Coronary artery (tissue), 2 donors: Measurements from ENCODE around the gene NECTIN2.
"Not testable (repeated sequence)": the region's sequence is repeated elsewhere in the genome, so short reads cannot be mapped to it uniquely, and the experiment has no call there.

Experiments
- DNase-seq: peaks from one replicate; pipeline ENCODE4 v3.0.0-alpha.2; 2017; ENCODE audit warnings: low spot score
- H3K27ac ChIP-seq, 2 donors: fragments of 200-600 bp; sonication (generic); one replicate each; pipeline ENCODE4 v1.5.1; 2016 to 2019
- H3K4me3 ChIP-seq: fragments of 200-600 bp; sonication (generic); 2 replicates; pipeline ENCODE4 v1.5.1; 2016; ENCODE audit warnings: mild to moderate bottlenecking, moderate library complexity
- TF ChIP-seq, protein P1 (sequence below): fragments of 200-600 bp; sonication (generic); IDR thresholded peaks from one replicate; pipeline ENCODE4 v1.5.1; 2019; ENCODE audit warnings: antibody characterized with exemption

Gene NECTIN2

GRCh38 chr19:44912854-44913253 is 66.8 kb downstream of the NECTIN2 start:
- Histone ChIP-seq H3K4me3 (no peak overlapping the region), H3K27ac (peak overlapping the region in 1 of 2 donors; percentile 37)
- TF ChIP-seq, protein P1, sequence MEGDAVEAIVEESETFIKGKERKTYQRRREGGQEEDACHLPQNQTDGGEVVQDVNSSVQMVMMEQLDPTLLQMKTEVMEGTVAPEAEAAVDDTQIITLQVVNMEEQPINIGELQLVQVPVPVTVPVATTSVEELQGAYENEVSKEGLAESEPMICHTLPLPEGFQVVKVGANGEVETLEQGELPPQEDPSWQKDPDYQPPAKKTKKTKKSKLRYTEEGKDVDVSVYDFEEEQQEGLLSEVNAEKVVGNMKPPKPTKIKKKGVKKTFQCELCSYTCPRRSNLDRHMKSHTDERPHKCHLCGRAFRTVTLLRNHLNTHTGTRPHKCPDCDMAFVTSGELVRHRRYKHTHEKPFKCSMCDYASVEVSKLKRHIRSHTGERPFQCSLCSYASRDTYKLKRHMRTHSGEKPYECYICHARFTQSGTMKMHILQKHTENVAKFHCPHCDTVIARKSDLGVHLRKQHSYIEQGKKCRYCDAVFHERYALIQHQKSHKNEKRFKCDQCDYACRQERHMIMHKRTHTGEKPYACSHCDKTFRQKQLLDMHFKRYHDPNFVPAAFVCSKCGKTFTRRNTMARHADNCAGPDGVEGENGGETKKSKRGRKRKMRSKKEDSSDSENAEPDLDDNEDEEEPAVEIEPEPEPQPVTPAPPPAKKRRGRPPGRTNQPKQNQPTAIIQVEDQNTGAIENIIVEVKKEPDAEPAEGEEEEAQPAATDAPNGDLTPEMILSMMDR = no peak
- DNase-seq = no peak

DNA sequence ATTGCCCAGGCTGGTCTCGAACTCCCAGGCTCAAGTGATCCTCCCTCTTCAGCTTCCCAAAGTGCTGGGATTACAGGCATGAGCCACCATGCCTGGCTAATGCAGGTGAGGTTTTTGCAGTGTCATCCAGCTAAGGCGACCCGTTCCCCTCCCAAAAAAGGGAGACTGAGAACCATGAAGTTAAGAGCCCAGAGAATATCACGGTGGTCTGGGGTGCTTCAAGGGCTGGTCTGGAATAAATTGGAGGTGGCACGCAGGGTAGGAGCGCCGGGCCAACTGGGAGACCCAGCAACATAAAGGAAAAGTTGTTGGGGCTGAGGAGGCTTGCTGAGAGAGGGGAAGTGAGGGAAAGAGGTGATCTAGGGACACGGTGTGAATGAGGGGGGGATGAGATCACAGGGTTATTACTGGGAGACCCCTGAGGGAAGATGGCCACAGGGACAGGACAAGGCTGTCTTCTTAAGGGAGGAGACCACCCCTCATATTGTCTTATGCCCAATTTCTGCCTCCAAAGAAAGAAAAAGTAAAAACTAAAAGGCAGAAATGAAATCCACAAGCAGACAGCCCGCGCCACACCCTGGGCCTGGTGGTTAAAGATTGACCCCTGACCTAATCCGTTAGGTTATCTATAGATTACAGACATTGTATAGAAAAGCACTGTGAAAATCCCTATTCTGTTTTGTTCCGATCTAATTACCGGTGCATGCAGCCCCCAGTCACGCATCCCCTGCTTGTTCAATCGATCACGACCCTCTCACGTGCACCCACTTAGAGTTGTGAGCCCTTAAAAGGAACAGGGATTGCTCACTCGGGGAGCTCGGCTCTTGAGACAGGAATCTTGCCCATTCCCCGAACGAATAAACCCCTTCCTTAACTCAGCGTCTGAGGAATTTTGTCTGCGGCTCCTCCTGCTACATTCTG is 67.7 kb downstream of the NECTIN2 start:
- H3K4me3 ChIP-seq = peak overlapping the region; percentile 69
- not testable (repeated sequence) for DNase-seq

DNA sequence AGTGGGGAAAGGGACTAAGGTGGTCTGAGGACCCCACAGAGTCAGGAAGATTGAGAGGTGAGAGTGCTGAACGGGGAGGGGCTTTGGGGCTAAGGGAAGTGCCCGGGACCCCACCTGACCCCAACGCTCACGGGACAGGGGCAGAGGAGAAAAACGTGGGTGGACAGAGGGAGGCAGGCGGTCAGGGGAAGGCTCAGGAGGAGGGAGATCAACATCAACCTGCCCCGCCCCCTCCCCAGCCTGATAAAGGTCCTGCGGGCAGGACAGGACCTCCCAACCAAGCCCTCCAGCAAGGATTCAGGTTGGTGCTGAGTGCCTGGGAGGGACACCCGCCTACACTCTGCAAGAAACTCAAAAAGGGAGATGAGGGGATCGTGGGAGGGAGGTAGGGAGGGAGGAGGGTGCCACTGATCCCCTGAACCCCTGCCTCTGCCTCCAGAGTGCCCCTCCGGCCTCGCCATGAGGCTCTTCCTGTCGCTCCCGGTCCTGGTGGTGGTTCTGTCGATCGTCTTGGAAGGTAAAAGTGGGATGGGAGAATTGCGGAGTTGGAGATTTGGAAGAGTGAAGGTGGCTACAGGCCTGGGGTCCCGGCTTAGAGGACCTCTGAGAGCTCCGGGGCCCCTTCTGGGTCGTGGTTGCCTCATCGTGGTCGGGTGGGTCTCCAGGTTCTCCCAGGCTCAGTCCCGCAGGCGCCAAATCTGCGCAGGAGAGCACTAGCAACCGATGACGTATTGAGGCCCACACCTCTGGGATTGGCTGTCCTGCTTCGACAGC is 68.5 kb downstream of the NECTIN2 start, which contains the start of gene APOC1:
Gene APOC1 (plus strand): TSS at position 176 of the 774 bp plus-strand sequence. CDS start 284 bp downstream, at position 460.
- Histone ChIP-seq H3K4me3 (peak within 1 kb of the TSS; percentile 69), H3K27ac (peak within 1 kb of the TSS in 1 of 2 donors; percentile 19)
- peak; percentile 88 for DNase-seq

More for the DNA sequence above, 67.7 kb downstream of the NECTIN2 start:
- H3K27ac ChIP-seq = not testable (repeated sequence)

- Histone ChIP-seq H3K4me3 (no peak overlapping the region), H3K27ac (peak overlapping the region in 1 of 2 donors; percentile 10)
- DNase-seq = no peak
- TF ChIP-seq, protein P1 = no peak
Measured at GRCh38 chr19:44924243-44924725, 78.2 kb downstream of the NECTIN2 start.

DNA sequence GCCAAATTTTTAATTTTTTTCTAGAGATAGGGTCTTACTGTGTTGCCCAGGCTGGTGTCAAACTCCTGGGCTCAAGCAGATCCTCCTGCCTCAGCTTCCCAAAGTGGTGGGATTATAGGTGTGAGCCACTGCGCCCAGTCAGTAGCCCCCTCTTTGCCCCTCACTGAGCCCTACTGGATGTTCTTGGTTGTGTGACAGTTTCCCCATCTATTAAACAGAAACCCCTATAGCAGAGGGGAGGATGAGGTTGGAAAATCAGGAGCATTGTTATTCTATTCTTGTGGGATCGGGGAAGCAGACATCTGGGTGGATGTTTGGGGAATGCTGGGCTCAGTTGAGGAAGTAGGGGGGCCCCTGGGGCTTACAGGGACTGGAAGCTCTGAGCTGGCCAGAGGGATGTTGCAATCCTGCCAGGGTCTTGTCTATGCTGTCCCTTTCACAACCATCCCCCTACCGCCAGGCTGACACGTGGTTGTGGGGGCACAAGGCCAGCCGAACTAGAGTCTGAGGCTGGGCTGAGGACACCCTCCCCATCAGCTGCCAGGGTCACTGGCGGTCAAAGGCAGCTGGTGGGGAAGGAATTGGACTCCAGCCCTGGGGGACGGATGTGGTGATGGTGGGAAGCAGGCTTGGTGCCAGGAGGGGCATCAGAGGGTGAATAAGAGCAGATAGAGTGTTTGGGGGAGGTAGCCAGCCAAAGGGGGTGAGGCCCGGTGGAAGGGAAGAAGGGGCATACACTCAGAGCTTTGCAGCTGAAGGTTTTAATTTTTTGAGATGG is 79.2 kb downstream of the NECTIN2 start:
- DNase-seq = no peak
- H3K27ac ChIP-seq = peak overlapping the region in 1 of 2 donors; percentile 38
- TF ChIP-seq, protein P1 = no peak

GRCh38 chr19:44926245-44927077 is 80.4 kb downstream of the NECTIN2 start:
- H3K27ac ChIP-seq = peak overlapping the region in 1 of 2 donors; percentile 22

More for the DNA sequence above, 79.2 kb downstream of the NECTIN2 start:
- H3K4me3 ChIP-seq = no peak overlapping the region

DNA sequence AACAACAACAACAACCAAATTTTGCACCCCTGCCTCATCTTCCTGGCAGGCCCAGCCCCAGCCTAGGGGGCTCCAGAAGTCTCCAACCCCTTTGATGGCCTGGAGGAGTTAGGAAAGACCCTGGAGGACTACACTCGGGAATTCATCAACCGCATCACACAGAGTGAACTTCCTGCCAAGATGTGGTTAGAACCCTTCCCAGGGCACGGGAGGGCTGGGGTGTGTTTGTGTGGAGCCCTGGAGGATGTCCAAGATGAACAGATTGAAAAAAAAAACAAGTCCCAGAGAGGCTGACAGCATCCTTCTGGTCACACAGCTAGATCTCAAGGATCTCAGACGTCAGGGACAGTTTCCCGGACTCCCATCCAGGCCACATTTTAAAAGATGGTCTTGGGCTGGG is 81.6 kb downstream of the NECTIN2 start:
- DNase-seq = no peak
- Histone ChIP-seq H3K4me3 (no peak overlapping the region), H3K27ac (peak overlapping the region in 1 of 2 donors; percentile 22)
- TF ChIP-seq, protein P1 = no peak

More at GRCh38 chr19:44926245-44927077, 80.4 kb downstream of the NECTIN2 start:
- H3K4me3 ChIP-seq = peak overlapping the region; percentile 59
- DNase-seq = not testable (repeated sequence)
